ENCODE data around the gene LMNA. TPM values are rescaled to one million over a fixed set of nuclear protein-coding genes. Genes with fewer than 3 reads are reported as not detected.

LMNA gene
- total and polyA plus RNA-seq, 10 of the 15 experiments (the other 5 are each of a cell fraction or from before 2014, with no cell fraction given) = 0.42 to 334 (median 81.1) TPM

GRCh38 chr1:156149374-156150332, 35.1 kb downstream of the LMNA start (continued):
- no peak for TF ChIP-seq REST (IDR thresholded peaks at IDR 0.05; ENCODE audit: low read depth, low read length)
- peak; percentile 76 for TF ChIP-seq SKIL (IDR thresholded peaks at IDR 0.05; ENCODE audit: low read depth, poor library complexity, severe bottlenecking)
- TF ChIP-seq IKZF1 (conservative IDR thresholded peaks at IDR 0.05) = peak; percentile 75
- no peak for TF ChIP-seq MXI1 (IDR thresholded peaks at IDR 0.05; ENCODE audit: low read depth, low read length)
- no peak for TF ChIP-seq SIN3A (IDR thresholded peaks at IDR 0.05; ENCODE audit: low read depth, low read length)
- TF ChIP-seq POU2F2 (IDR thresholded peaks at IDR 0.05; ENCODE audit: borderline replicate concordance, low read depth, low read length) = peak; percentile 99
- no peak for TF ChIP-seq TAF1 (IDR thresholded peaks at IDR 0.05; ENCODE audit: borderline replicate concordance, low read depth, low read length)
- TF ChIP-seq MEF2B (IDR thresholded peaks at IDR 0.05; ENCODE audit: partially characterized antibody, poor library complexity, severe bottlenecking) = peak; percentile 57
- TF ChIP-seq ZNF217 (IDR thresholded peaks at IDR 0.05) = no peak
- TF ChIP-seq JUND (IDR thresholded peaks at IDR 0.05; ENCODE audit: low read depth, low read length) = peak; percentile 20; the same call in 1 of the 2 replicates
- peak; percentile 67; the same call in 1 of the 2 replicates for TF ChIP-seq CBFB (IDR thresholded peaks at IDR 0.05; ENCODE audit: low read depth)
- TF ChIP-seq LARP7 (IDR thresholded peaks at IDR 0.05) = no peak
- TF ChIP-seq BCLAF1 (IDR thresholded peaks at IDR 0.05) = 0 out of 2 replicates have a peak, but pooled peaks have one; percentile 71
- TF ChIP-seq CBX5 (IDR thresholded peaks at IDR 0.05; ENCODE audit: low read depth) = no peak
- TF ChIP-seq, protein P1, sequence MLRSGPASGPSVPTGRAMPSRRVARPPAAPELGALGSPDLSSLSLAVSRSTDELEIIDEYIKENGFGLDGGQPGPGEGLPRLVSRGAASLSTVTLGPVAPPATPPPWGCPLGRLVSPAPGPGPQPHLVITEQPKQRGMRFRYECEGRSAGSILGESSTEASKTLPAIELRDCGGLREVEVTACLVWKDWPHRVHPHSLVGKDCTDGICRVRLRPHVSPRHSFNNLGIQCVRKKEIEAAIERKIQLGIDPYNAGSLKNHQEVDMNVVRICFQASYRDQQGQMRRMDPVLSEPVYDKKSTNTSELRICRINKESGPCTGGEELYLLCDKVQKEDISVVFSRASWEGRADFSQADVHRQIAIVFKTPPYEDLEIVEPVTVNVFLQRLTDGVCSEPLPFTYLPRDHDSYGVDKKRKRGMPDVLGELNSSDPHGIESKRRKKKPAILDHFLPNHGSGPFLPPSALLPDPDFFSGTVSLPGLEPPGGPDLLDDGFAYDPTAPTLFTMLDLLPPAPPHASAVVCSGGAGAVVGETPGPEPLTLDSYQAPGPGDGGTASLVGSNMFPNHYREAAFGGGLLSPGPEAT (IDR thresholded peaks at IDR 0.05; ENCODE audit: low read depth) = peak; percentile 76
- TF ChIP-seq MYB (IDR thresholded peaks at IDR 0.05; ENCODE audit: borderline replicate concordance, low read depth, low read length) = no peak

Data from GM12878 (cell line).